ENCODE data around the gene TMEM164. TPM values are rescaled to one million over a fixed set of nuclear protein-coding genes. Genes with fewer than 3 reads are reported as not detected.

TMEM164 gene
- total and polyA plus RNA-seq, 2 of the 4 experiments (the other 2 are of a cell fraction) = 6.3 to 7.1 TPM

- DNase-seq = peak; percentile 92
- dilution Hi-C loops (cut with HindIII; ENCODE audit: low sequenced_read_pairs, unreplicated experiment) (no loop called here), in situ Hi-C loops (cut with MboI; ENCODE audit: low sequenced_read_pairs) (no loop called here), intact Hi-C loops (cut with micrococcal nuclease) (no loop called here)
- ChIA-PET CTCF (interaction anchor here (0.6 to 0.9 kb wide), 2 partner anchors 22 to 228 kb away, joined by 3 read pairs; no protein-coding TSS in a partner anchor), POLR2A (ENCODE audit: unreplicated experiment) (no interaction called here)
- H2AK5ac ChIP-seq (ENCODE audit: low read depth, low read length) = no peak overlapping the region; the same call in 1 of the 2 replicates
- H3K79me1 ChIP-seq (ENCODE audit: low read depth in 1 of 2, low read length in 2 of 2) = no peaks in the 10 kb centered on the region
- no peak overlapping the region for H3K4me3 ChIP-seq (ENCODE audit: insufficient read depth, low read depth, low read length)
- H2BK20ac ChIP-seq (ENCODE audit: low read depth, low read length) = no peak overlapping the region
- H3K14ac ChIP-seq (replicated peaks; ENCODE audit: low read depth, low read length) = no peak overlapping the region
- peaks cover 6% of the 10 kb centered on the region for H3K4me1 ChIP-seq (ENCODE audit: control insufficient read depth, insufficient read depth, low read length)
- no peak overlapping the region for H3K27ac ChIP-seq (ENCODE audit: insufficient read depth, low read length)
- H3K9me3 ChIP-seq (ENCODE audit: control insufficient read depth, insufficient read depth, low read length) = no peaks in the 10 kb centered on the region
- H2BK15ac ChIP-seq (ENCODE audit: low read depth, low read length) = no peak overlapping the region
- H3K4me2 ChIP-seq (ENCODE audit: low read depth, low read length) = no peak overlapping the region
- H4K5ac ChIP-seq (ENCODE audit: low read depth, low read length) = no peak overlapping the region
- H3K23ac ChIP-seq (ENCODE audit: low read depth, low read length) = no peak overlapping the region
- no peak overlapping the region for H3K56ac ChIP-seq (ENCODE audit: extremely low read depth, insufficient read depth, low read length)
- 0 out of 2 replicates have a peak, but pooled peaks cover 2% of the 10 kb centered on the region for H3K36me3 ChIP-seq (ENCODE audit: control insufficient read depth, insufficient read depth, low read length)
- no peak overlapping the region for H2BK120ac ChIP-seq (ENCODE audit: low read depth, low read length)
- no peak overlapping the region for H2BK5ac ChIP-seq (ENCODE audit: low read depth, low read length, poor library complexity, severe bottlenecking)
- H3K9me1 ChIP-seq (ENCODE audit: insufficient read depth, low read length) = peaks cover 11% of the 10 kb centered on the region; the same call in 1 of the 2 replicates
- no peak for ATAC-seq (ENCODE audit: low read depth)
- H2AK9ac ChIP-seq (replicated peaks; ENCODE audit: low read depth, low read length, poor library complexity) = no peak overlapping the region
- H2AFZ ChIP-seq (replicated peaks; ENCODE audit: low read length, poor library complexity) = no peak overlapping the region
- 24% methylated on average over 3 of the region's 4 CpGs; no CpG with 5 or more reads in 1 of the 2 experiments for WGBS, 2 experiments (ENCODE audit: extremely low coverage in 2 of 2, insufficient read length in 1 of 2)
- no peak overlapping the region for H3K4ac ChIP-seq (ENCODE audit: low read depth, low read length)
- H4K20me1 ChIP-seq (ENCODE audit: insufficient read depth, low read length) = 0 out of 2 replicates have a peak, but pooled peaks cover 3% of the 10 kb centered on the region
- H3K27me3 ChIP-seq (ENCODE audit: control insufficient read depth, insufficient read depth, low read length) = no peaks in the 10 kb centered on the region; the same call in 1 of the 2 replicates
- no peak overlapping the region for H3K18ac ChIP-seq (ENCODE audit: low read depth, low read length)
- H4K91ac ChIP-seq (ENCODE audit: insufficient read depth, low read depth, low read length) = no peak overlapping the region
- H4K8ac ChIP-seq (ENCODE audit: low read depth in 2 of 2, low read length in 2 of 2) = no peak overlapping the region
- H3K9ac ChIP-seq (ENCODE audit: low read depth, low read length) = no peak overlapping the region
- no TSS peak for BruUV-seq (replicated peaks)
- TF ChIP-seq POLR2A (IDR thresholded peaks at IDR 0.05; ENCODE audit: low read depth, low read length) (no peak), FOS (IDR thresholded peaks at IDR 0.05; ENCODE audit: low read depth, low read length) (peak; percentile 49), MAZ (IDR thresholded peaks at IDR 0.05; ENCODE audit: borderline replicate concordance, low read depth, low read length) (0 out of 2 replicates have a peak, but pooled peaks have one; percentile 38)
Observed at GRCh38 chrX:110168585-110168984, 165.7 kb downstream of the TMEM164 start.

Data from IMR-90 (cell line).